HG03354 (cell line): ENCODE data around the gene C11orf97.
"Not testable (repeated sequence)": the region's sequence is repeated elsewhere in the genome, so short reads cannot be mapped to it uniquely, and the experiment has no call there.

ENCODE experiments used
- ATAC-seq: cut with Tn5 transposase; IDR thresholded peaks from one replicate; pipeline ENCODE4 v1.9.1; 2021; ENCODE audit warnings: mild to moderate bottlenecking; ENCODE audit not compliant: unreplicated experiment, poor library complexity, severe bottlenecking

The C11orf97 gene

DNA sequence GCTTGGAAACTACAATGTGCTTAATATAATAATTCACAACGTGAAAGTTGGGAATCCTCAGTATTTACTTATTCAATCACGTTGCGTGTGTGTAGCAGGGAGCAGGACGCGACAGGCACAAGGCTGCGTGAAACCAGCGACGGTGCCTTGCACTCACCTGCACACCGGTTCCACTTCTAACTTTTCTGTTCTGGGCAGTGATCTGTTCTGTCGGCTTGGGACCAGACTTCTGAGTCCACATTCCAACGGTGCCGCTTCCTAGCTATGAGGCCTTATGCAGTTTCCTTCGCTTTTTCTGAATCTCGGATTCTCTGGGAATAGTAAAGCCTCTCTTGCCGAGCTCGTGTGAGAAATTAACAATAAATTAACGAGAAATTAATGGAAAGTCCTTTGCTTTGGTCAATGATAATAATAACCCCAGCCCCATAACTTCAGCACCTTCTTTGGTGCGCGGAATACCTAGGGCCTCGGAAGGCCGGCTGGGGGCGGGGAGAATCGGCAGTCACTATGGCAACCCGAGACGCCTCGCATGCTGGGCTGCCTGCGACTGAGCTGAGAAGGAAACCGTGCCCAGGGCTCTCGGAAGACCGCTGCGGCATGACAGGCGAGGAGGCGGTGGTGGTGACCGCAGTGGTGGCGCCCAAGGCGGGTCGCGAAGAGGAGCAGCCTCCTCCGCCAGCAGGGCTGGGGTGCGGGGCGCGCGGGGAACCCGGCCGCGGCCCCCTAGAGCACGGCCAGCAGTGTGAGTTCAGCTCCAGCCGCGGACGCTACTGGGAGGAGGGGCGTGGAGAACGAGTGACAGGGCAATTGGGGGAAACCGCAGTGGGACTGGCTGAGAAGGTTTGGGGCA is at the start of gene C11orf97:
TSS of gene C11orf97 (plus strand) at position 530 of the 850 bp plus-strand sequence. CDS start at position 598, 68 bp downstream.
- ATAC-seq = peak; percentile 92

GRCh38 chr11:94469416-94469815 is 42.8 kb upstream of the C11orf97 start:
- peak; percentile 89 for ATAC-seq

DNA sequence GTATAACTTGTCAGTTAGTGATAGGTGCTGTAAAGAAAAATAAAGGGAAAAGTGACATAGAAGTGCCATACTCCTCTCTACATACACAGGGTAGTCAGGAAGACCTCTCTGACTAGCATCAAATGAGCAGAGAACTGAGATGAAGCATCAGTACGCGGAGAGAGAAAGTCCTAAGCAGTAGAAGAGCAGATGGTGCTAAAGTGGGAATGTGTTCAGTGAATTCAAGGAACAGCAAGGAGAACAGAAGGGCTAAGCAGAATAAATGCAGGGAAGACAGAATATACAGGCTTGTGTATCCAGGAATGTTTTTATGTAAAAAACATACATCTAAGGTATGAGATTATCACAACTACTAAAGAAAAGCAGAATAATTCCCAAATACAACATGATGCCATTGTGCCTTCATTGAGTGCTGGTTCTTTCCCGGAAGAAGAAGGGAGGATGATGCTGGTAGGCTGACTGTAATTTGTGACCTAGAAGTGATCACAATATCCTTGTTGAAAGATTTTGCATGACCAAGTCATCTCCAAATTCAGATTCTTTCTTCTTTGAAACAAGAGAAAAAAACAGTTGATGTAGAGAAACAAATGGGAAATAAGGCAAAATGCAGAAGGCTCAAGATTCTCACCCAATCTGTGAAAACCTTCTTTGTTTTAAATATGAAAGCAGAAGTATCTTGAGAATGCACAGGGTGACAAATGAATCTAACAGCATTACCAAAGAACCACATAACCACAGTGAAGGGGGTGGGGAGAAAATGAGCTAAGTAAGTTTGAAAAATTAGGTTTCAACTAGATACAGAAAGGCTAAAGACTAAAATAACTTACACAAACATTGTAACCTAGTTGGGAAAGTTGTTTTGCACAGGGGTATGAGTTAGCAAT is 39.1 kb upstream of the C11orf97 start:
- ATAC-seq = peak; percentile 85

GRCh38 chr11:94477624-94478023 is 34.6 kb upstream of the C11orf97 start:
- ATAC-seq = no peak

DNA sequence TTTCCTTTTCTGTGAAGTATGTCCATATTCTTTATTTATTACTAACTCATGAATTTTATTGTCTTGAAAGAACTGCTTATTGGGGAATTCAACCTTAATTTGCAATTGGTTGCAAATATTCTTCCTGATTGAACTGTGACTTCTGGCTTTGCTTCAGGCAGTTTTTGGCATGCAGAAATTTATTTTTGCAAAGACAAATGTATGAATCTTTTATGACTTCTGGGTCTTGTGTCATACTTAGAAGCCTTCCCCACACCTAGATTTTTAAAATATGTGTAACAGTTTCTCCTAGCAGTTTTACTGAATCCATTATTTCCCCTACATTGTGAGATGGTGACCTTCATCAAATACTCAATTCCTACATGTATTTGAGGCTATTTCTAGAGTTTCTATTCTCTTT is 30.9 kb upstream of the C11orf97 start:
- no peak for ATAC-seq

- ATAC-seq = no peak
These were observed 26.2 kb upstream of the C11orf97 start for GRCh38 chr11:94486068-94486467.

DNA sequence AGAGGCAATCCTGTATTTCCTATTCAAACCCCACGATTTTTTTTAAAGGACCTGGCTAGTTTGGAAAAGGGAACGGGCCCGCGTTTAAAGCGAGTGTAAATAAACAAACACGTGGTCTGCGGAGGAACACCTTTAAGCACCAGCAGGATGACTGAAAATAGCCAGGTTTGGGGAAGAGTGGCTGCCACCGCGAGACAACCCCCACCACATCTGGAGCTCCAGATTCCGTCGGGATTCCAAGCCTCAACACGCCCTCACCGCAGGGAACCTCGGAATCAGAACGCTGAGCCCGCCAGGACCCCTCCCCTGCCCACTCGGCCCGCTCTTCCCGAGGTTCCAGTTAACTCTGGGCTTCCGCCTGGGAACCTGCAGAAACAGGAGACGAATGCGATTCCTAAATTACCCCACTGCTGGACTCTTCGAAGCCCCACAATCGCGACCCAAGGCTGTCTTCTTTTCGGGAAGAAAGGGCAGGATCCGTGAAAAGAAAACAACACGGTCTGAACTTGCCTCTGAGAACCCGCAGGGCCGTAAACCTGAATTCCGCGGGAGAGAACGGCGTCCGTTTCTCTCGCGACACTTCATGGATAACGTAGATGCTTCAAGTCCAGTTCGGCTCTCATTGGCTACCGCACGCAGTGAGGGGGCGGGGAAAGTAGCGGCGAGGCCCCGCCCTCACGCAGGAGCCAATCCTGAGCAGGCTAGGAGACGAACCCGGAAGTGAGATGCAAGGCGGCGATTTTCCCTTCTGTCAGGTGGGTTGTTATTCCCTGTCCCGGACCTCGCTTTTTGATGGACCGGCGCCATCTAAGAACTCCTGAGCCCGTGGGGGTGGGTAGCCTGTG is 18.8 kb upstream of the C11orf97 start, which contains the start of the genes ANKRD49 and MRE11:
TSS of gene ANKRD49 (plus strand) at position 704 of the 845 bp plus-strand sequence. CDS start 2,710 bp downstream, outside the sequence.
TSS of gene MRE11 (minus strand) at position 564 of the 845 bp plus-strand sequence. CDS start 1,043 bp downstream, outside the sequence.
- ATAC-seq = peak; percentile 99

DNA sequence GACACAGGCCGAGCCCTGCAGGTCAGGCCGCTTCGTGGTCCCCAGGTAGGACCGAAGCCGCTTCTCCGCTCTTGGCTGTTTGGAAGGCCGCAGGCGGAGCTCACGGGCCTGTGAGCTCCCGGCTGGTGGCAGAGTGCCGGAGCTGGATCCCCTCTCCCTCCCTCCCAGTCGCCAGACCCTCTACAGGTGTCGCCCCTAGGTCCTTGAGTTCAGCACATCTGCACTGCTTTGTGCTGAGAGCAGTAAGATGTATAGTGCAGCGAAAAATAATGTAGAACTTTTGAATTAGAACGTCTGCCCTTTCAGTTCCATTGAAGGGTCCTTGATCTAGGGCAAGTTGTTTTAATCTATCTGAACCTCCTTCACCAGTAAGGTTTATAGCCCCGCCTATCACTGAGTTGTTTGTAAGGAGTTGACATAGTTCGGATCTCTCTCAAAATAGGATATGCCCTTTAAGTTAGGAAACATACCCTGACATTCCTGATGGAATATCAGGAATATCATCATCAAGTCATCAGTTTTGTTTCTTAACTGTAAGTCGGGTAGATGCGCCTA is 18.1 kb upstream of the C11orf97 start:
- peak; percentile 71 for ATAC-seq

DNA sequence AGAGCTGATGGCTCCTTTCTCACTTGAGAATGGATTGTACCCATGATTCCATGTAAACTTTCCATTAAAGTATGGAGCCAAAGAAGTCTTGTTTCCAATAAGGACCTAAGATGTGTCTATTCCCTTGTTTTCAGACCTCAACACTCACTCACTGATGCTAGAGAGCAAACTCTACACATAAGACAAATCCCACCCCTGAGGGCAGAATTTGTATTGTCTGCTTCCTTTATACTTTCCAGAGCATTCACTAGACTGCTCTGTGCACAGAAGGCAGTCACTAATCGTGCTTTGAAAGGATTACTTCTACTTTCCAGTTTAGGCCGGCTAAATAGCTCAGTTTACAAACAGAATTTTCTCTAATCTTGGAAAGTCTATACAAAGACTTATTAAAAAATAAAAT is 12.1 kb upstream of the C11orf97 start:
- ATAC-seq = no peak

DNA sequence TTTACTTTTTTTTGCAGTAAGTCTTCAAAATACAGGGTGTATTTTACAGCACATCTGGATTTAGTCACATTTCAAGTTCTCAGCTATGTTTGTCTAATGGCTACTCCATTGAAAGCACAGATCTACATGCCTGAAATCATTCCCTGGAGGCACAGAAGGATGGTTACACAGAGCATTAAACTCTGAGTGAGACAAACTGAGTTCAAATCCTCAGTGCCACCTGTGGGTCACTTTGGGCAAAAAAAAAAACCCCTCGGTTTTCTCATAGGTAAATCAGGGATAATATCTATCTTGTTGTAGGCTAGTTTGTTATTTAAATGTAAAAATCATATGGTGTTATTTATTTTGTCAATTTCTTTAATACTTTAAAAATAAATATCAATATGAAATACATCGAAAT is 10.7 kb upstream of the C11orf97 start:
- ATAC-seq = no peak

DNA sequence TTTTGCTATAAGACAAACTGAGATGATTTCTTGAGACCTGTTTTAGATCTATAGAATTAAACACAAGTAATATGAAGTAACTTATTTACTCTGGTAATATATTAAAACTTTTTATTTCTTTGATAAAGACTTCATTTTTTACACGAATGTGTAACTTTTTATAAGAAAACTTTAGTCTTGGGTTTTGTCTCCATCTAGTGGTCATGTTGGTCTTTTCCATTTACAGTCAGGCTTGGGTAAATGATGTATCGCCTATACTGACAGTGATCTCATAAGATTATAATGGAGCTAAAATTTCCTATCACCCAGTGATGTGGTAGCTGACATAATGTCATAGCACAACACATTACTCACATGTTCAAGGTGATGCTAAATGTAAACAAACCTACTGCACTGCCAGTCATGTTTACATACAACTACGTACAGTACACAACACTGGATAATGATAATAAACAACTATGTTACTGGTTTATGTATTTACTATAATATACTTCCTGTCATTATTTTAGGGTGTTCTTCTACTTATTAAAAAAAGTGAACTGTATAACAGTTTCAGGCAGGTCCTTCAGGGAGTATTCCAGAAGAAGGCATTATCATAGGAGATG is 7.5 kb upstream of the C11orf97 start:
- peak; percentile 68 for ATAC-seq

GRCh38 chr11:94506513-94506912 is 5.7 kb upstream of the C11orf97 start:
- not testable (repeated sequence) for ATAC-seq

DNA sequence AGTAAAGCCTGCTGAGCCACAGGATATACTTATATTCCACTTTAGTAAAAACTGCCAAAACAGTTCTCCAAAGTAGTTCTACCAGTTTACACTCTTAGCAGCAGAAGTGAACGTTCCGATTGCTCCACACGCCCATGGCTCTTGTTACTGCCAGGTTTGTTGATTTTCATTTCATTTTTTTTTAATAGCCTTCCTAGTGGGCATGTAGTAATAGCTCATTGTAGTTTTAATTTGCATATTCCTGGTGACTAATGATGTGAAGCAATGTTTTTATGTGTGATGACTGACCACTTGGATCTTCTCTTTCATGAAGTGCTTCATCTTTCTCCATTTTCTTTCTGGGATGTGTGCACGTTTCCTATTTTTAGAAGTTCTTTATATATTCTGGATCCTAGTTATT is 4.8 kb upstream of the C11orf97 start:
- no peak for ATAC-seq

DNA sequence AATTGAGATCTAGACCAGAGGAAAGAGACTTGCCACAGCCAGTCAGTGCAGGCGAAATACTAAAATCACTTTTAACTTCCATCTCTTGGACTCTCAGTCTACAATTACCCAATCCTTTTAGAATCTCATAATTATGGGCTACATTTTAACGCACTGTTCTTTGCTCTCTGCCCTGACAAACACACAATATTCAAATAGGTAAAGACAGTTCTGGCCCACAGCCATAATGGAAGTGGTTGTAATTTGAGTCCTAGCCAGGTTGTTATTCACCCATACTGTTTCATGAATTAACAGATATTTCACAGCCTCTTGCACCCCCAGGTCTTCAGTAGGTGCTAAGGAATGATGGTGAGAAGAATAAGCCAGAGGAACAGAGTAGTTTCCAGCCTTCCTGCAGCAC is 830 bp downstream of the C11orf97 start:
- ATAC-seq = peak; percentile 39

DNA sequence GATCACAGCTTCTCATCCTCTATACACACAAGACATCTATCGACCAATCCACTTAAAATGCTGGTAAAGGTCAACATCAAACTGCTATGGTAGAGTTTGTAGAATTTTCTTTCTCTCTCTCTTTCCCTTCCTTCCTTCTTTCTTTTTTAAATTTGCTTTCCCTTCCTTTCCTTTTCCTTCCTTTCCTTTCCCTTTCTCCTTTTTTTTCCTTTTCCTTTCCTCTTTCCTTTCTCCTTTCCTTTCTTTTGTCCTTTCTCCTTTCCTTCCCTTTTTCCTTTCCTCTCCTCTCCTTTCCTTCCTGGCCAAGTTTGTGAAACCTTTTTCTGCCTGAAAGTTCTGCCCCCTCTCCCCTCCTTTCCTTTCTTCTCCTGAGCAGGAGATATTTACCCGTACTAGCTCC is 3.1 kb downstream of the C11orf97 start:
- ATAC-seq = no peak

DNA sequence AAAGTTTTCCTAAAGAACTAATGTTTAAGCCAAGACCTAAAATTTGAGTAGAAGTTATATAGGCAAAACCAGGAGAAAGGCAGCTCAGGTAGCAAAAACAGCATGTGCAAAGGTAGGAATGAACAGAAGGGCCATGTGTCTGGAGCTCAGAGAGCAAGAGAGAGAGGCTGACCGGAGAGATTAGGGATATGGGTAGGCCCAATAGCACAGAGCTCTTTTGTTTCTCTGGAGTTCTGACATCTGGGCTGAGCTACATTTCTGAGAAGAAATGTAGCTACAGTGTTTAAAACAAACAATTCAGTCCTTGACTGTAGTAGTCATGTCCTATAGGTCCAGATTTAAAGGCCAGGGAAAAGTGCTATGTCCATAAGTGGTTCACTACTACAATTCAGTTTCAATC is 4.5 kb downstream of the C11orf97 start:
- no peak for ATAC-seq

DNA sequence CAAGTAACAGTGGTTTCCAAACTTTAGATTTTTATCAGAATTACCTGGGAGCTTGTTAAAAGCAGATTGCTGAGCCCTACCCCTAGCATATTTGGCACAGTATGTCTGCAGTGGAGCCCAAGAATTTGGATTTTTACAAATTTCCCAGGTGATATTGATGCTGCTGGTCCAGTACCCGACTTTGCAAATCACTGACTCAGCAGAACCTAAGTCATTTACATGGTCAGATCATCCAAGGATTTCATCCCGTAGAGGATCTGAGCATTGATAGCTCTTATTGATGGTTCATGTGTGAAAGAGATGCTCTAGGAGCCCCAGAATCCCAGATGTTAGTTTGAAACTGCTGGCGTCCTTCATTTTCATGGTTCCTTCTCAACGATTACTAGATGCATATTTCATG is 6.0 kb downstream of the C11orf97 start:
- no peak for ATAC-seq

GRCh38 chr11:94519478-94520084 is 7.3 kb downstream of the C11orf97 start:
- peak; percentile 54 for ATAC-seq
